Ramos (cell line): ENCODE results near the gene KRTDAP.

Experiments
- in situ Hi-C: fragments of 300-500 bp; cut with MboI; formaldehyde crosslinking; loops from one replicate; pipeline ENCODE4 v1.14.3; 2022; ENCODE audit warnings: low sequenced_read_pairs; ENCODE audit not compliant: unreplicated experiment

KRTDAP gene

GRCh38 chr19:35490364-35490763 lies at the start of gene KRTDAP:
TSS of gene KRTDAP (minus strand) at chr19:35490464. CDS start at chr19:35490442, 22 bp downstream.
- in situ Hi-C loops: no loop called here

DNA sequence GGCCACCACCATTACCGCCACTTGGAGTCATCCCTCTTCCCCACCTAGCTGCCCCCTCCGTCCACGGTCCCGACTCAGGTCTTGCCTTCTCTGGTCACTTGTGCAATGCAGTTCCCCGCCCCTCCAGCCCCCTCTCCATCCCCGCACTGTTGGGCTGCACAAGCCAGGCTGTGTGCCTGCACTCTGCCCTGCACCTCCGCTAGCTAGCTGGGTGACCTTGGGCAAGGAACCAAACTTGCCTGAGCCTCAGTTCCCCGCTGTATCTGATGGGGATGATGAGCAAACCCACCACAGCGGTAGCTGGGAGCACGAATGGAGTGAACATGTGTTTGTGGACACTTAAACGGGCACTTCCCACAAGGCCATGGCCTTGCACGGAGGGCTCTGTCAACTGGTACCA lies 49.6 kb upstream of the KRTDAP start:
- in situ Hi-C loops: no loop called here

- in situ Hi-C loops: no loop called here
Observed at GRCh38 chr19:35539314-35539713, 49.0 kb upstream of the KRTDAP start.

DNA sequence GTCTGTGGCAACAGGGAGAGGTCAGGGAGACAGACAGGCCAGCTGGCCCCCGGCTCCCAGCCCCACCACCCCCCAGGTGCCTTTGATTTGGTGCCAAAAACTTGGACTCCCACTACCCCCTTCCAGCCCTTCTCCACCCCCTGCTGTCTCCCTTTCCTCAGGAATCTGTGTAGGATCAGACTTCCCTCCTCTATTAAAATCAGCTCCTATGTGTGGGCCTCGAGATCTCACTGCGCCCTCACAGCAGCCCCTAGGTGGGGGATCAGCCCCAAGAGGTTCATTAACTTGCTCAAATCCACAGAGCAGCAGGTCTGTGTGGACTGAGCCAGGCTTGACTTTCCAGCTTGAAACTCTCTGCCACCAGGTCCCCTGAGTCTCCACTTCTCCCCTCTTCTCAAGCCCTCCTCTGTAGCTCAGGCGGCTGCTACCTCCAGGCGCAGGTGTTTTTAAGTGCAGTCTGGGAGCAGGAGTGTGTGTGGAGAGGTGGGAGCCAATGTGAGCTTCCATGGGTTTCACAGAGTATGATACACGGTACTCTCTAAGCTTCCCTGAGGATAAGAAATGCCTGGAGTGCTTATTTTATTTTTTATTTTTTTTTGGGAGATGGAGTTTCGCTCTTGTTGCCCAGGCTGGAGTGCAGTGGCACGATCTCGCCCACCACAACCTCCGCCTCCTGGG lies 44.7 kb upstream of the KRTDAP start:
- in situ Hi-C loops: no loop called here

- in situ Hi-C loops: no loop called here
Observed at GRCh38 chr19:35533822-35534392, 43.6 kb upstream of the KRTDAP start.

DNA sequence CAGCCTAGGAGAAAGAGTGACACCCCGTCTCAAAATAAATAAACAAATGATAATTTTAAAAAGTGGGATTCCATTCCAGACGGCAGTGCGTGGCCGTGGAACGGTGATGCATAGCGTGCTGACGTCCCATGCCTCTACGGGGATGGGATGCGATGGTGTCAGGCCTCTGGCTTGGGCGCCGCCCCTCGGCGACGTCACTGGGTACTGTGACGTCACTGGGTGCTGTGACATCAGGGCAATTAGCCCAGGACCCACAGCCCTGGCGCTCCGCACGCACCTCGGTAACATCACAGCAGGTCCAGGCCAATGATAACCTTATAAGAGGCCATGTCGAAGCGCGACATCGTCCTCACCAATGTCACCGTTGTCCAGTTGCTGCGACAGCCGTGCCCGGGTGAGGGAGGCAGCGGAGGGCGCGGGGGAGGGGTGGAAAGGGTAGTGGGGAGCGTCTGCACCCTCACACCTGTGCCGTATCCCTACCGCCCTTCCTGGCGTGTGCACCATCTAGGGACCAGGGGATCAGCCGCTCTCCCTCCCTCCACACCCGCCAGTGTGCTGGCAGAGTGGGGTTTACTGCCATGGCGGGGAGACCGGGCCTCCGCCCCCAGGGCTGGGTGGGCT lies 43.0 kb upstream of the KRTDAP start, which contains the start of gene GAPDHS:
TSS of gene GAPDHS (plus strand) at position 256 of the 621 bp plus-strand sequence. CDS start at position 328, 72 bp downstream.
- in situ Hi-C loops: no loop called here

DNA sequence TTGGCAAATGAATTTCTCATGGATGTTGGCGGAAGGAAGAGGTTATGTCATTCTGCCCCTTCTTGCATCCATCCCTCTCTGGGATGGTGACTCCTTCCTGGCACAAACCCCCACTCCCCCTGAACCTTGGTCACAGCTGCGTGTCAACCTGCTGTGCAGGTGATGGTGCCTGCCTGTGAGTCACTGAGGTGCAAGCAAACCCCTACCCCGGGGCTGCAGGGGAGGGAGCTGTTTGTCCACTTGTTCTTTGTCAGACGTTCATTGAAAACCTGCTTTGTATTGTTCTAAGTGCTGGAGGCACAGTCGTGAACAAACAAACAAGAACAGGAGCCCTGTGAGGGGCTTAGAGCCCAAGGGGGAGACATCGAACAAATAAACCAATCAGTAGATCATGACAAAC lies 41.0 kb upstream of the KRTDAP start:
- in situ Hi-C loops: no loop called here

- in situ Hi-C loops: no loop called here
Observed at GRCh38 chr19:35529241-35530218, 39.3 kb upstream of the KRTDAP start.

DNA sequence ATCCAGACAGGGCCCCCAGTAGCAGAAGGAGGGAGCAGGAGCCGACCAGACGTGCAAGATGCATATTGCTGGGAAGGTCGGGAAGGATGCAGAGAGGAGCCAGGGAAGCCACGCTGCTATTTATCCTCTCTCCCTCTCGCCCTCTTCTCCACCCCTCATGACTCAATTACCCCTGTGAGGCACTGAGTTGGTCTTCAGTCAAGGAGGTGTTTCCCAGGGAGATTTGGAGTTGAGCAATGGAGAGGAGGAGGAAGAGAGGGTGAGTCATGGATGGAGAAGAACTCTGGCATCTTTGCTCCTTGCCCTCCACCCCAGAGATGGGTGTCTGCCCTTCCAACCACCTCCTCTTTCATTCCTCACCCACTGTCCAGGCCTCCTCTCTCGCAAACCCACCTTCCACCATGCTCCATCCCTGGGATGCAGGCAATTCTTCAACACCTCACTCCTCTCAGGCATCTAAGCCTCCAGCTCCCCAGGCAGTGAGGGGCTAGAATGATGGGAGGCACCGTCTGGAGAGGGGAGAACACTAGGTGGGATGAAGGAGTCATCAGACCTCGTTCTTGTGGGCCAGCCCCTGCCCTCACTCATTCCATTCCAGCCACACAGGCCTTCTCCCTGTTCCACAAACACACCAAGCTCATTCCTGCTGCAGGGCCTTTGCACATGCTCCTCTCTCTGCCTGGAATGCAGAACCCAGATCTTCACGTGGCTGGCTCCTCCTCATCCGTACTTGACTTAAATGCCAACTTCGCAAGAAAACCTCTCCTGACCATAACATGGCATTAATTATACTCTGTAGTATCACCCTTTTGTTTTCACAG lies 38.2 kb upstream of the KRTDAP start, which contains the start of gene SBSN:
TSS of gene SBSN (minus strand) at position 94 of the 821 bp plus-strand sequence. CDS start at position 64, 30 bp downstream.
- in situ Hi-C loops: no loop called here

- in situ Hi-C loops: no loop called here
Observed at GRCh38 chr19:35525873-35526272, 35.6 kb upstream of the KRTDAP start.

GRCh38 chr19:35524181-35524837 lies 34.0 kb upstream of the KRTDAP start:
- in situ Hi-C loops: no loop called here

DNA sequence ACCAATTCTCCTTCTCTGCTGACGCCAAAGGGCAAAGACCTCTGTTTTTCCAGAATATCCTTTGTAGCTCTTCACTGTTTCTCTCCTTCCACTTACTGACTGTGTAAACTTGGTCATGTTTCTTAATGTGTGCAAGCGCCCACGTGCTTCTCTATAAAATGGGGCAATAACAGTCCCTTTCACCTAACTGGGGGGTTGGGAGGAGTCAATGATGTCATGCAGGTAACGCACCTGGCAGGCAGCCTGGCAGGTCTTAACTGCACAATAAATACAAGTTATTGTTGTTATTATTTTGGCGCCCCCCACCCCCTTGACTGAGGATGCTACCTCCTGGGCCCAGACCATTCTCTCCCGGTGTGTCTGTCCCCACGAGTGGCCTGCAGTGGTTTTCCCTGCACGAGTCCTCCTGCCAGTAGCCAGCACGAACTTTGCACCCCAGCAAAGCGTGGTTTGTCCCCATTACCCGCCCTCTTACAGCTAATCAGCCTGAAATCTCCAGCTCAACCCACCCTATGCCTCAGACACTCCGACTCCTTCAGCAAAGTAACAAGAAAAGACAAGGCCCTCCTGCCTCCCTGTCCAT lies 32.6 kb upstream of the KRTDAP start:
- in situ Hi-C loops: no loop called here

DNA sequence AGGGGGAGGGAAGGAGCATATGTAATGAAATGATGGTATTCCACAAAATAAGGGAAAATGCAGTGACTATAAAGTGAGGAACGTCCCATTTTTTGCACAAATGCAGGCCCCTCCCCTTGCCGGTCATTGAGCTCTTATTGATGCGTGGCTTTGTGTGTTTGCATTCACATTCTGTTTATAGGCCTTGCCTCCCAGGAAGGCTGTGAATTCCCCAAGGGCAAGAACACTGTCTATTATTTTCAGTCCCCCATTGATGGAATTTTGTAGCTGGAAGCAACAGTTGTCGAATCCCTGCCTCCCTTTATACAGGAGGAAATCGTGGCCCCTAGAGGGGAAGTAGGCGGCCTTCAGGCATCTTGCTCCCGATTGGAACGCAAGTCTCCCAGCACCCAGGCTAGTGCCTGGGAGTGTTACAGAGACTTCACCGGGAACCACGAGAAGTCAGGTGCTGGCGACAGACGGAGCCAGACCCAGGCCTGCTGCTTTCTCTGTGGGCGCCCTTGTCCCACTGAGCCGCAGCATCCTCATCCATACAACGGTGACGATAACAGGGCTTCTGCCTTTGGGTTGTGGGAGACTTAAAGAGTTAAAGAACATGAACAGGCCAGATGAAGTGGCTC lies 31.0 kb upstream of the KRTDAP start:
- in situ Hi-C loops: no loop called here

DNA sequence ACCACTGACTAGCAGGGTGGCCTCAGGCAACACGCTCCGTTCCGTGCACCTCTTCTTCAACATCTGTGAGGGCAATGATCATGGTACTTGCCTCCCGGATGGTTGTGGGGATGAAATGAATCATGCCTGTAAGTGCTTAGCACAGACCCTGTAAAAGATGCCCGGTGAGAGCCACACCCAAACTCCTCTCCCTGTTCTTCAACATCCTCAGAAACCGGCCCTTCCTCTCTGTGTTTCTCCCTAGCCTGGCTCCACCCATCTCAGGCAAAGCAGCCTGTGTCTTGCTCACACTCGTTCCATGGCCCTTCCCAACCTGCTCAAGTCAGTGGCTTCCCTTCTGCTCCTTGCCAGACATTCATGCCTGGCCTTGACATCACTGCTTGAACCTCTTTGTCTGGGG lies 29.0 kb upstream of the KRTDAP start:
- in situ Hi-C loops: no loop called here

DNA sequence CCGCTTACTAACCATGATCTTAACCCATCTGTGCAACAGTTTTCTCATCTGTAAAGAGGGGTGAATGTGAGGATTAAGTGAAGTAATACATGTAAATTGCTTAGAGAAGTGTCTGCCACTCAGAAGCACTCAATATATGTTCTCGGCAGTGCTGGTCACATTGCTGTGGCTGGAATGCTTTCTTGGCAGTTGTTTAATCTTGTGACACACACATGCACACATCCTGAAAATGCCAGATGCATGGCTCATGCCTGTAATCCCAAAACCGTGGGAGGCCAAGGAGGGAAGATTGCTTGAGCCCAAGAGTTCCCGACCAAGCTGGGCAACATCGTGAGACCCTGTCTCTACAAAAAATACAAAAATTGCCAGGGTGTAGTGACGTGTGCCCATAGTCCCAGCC lies 28.0 kb upstream of the KRTDAP start:
- in situ Hi-C loops: no loop called here

DNA sequence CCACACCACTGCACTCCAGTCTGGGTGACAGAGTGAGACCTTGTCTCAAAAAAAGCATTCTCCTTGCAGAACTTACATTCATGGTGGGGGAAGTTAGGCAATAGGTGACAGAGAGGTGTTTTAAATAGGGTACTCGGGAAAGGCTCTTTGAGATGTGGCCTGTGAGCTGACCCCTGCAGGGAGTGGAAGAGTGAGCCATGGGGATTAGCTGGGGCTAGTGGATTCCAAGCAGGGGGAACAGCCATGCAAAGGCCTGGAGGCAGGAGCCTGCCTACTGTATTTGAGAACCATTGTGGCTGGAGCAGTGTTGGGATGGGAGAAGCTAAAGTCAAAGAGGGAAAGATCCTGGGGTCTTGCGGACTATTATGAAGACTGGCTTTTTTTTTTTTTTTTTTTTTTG lies 27.1 kb upstream of the KRTDAP start:
- in situ Hi-C loops: no loop called here

DNA sequence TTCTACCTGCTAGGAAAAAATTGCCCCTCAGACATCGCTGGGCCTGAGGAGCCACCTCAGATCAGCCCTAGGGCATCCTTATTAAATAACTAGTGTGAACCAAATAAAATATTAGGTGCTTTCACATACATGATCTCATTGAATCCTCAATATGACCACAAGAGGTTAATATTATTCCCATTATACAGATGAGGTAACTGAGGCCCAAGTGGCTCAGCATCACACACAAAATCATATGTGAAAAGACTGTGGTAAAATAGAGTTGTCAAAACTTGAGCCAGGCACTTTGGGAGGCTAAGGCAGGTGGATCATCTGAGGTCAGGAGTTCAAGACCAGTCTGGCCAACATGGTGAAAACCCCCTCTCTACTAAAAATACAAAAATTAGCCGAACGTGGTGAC lies 26.0 kb upstream of the KRTDAP start:
- in situ Hi-C loops: no loop called here

DNA sequence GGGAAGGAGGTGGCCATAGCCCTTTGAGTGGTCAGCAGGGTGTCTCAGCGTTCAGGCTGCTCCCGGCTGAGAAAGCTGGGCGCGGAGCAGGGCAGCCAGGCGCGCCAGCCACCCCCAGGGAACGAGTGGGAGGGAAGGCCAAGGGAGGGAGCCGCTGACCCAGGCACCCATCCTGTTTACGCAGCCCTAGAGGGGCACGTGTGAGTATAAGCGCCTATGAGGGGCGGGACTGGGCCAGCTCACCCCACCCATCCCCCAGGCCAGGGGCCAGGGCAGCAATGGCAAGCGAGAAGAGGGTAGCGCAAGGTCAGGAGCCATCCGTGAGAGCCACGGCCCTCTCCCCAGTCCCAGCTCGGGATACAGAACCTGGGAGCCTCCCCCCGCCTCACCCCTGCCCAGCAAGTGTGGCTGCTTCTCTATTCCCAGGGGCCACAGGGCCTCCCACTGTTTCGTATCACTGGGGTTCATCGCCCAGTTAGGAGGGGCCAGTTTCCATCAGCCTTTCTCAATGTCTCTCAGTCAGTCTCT lies 24.1 kb upstream of the KRTDAP start:
- in situ Hi-C loops: no loop called here
